PC-9 (cell line): ENCODE results near the gene GPHN.

ENCODE experiments used
- CTCF ChIP-seq: fragments of 200-600 bp; sonication (generic); conservative IDR thresholded peaks from 2 replicates; pipeline ENCODE4 v1.6.1; 2017; ENCODE audit warnings: mixed run types, antibody characterized with exemption, mild to moderate bottlenecking, moderate library complexity
- EZH2 ChIP-seq: fragments of 200-600 bp; sonication (generic); IDR thresholded peaks from 2 replicates; pipeline ENCODE4 v1.8.0; 2017; ENCODE audit warnings: antibody characterized with exemption, low read depth

- no peak for TF ChIP-seq CTCF
- TF ChIP-seq EZH2: no peak
These were observed 208.3 kb downstream of the GPHN start for GRCh38 chr14:66716227-66716626.
